HG03565 (cell line): ENCODE measurements around the gene LAPTM5.

Experiments
- ATAC-seq: cut with Tn5 transposase; IDR thresholded peaks from one replicate; pipeline ENCODE4 v1.9.1; 2021; ENCODE audit warnings: mild to moderate bottlenecking, moderate library complexity; ENCODE audit not compliant: unreplicated experiment

Gene LAPTM5

GRCh38 chr1:30685796-30686165, 71.8 kb downstream of the LAPTM5 start:
- ATAC-seq: no peak

GRCh38 chr1:30684881-30685795, 72.4 kb downstream of the LAPTM5 start:
- ATAC-seq: no peak

- ATAC-seq: no peak
Observed at GRCh38 chr1:30684259-30684658, 73.3 kb downstream of the LAPTM5 start.

- no peak for ATAC-seq
Observed at GRCh38 chr1:30683699-30684098, 73.9 kb downstream of the LAPTM5 start.
